ENCODE measurements around the gene ZNF527.

The ZNF527 gene

GRCh38 chr19:37370880-37371661, at the start of gene ZNF527:
Gene ZNF527 (plus strand): TSS chr19:37371099. CDS start chr19:37374199, 3,100 bp downstream.
- Histone ChIP-seq H3K4me3 (ENCODE audit: low read depth in 1 of 2, low read length in 2 of 2) (peak within 1 kb of the TSS; percentile 68 to 84), H3K27me3 (ENCODE audit: low read depth, low read length) (no peaks in the 10 kb centered on the region), H3K27ac (ENCODE audit: low read length) (peak within 1 kb of the TSS; percentile 79), H3K9me3 (ENCODE audit: control insufficient read depth in 1 of 2, low read length in 2 of 2) (peaks cover under 1 to 12% of the 10 kb centered on the region in 2 donors), H3K4me1 (ENCODE audit: control insufficient read depth in 1 of 2, insufficient read depth in 2 of 2, low read length in 2 of 2) (peaks cover 0 to 3% of the 10 kb centered on the region in 2 donors), H3K36me3 (ENCODE audit: control insufficient read depth in 1 of 2, insufficient read depth in 2 of 2, low read length in 2 of 2) (peaks cover 13 to 26% of the 10 kb centered on the region in 2 donors)

- H3K9me3 ChIP-seq (ENCODE audit: control insufficient read depth in 1 of 2, low read length in 2 of 2): no peaks in the 10 kb centered on the region
- no peak overlapping the region for H3K4me3 ChIP-seq (ENCODE audit: low read depth in 1 of 2, low read length in 2 of 2)
- peaks cover 11 to 36% of the 10 kb centered on the region in 2 donors for H3K36me3 ChIP-seq (ENCODE audit: control insufficient read depth in 1 of 2, insufficient read depth in 2 of 2, low read length in 2 of 2)
- no peaks in the 10 kb centered on the region for H3K27me3 ChIP-seq (ENCODE audit: low read depth, low read length)
- no peak overlapping the region for H3K27ac ChIP-seq (ENCODE audit: low read length)
- H3K4me1 ChIP-seq (ENCODE audit: control insufficient read depth in 1 of 2, insufficient read depth in 2 of 2, low read length in 2 of 2): peaks cover 0 to 5% of the 10 kb centered on the region in 2 donors
Measured at GRCh38 chr19:37329686-37330085, 41.2 kb upstream of the ZNF527 start.

- Histone ChIP-seq H3K4me3 (ENCODE audit: low read depth in 1 of 2, low read length in 2 of 2) (no peak overlapping the region), H3K27me3 (ENCODE audit: low read depth, low read length) (no peaks in the 10 kb centered on the region), H3K9me3 (ENCODE audit: control insufficient read depth in 1 of 2, low read length in 2 of 2) (no peaks in the 10 kb centered on the region), H3K36me3 (ENCODE audit: control insufficient read depth in 1 of 2, insufficient read depth in 2 of 2, low read length in 2 of 2) (peaks cover 11 to 21% of the 10 kb centered on the region in 2 donors), H3K4me1 (ENCODE audit: control insufficient read depth in 1 of 2, insufficient read depth in 2 of 2, low read length in 2 of 2) (peaks cover 9 to 19% of the 10 kb centered on the region in 2 donors), H3K27ac (ENCODE audit: low read length) (no peak overlapping the region)
Measured at GRCh38 chr19:37332839-37333238, 38.1 kb upstream of the ZNF527 start.

- Histone ChIP-seq H3K4me1 (ENCODE audit: control insufficient read depth in 1 of 2, insufficient read depth in 2 of 2, low read length in 2 of 2) (peaks cover 9 to 19% of the 10 kb centered on the region in 2 donors), H3K9me3 (ENCODE audit: control insufficient read depth in 1 of 2, low read length in 2 of 2) (no peaks in the 10 kb centered on the region), H3K36me3 (ENCODE audit: control insufficient read depth in 1 of 2, insufficient read depth in 2 of 2, low read length in 2 of 2) (peaks cover 10 to 16% of the 10 kb centered on the region in 2 donors), H3K27me3 (ENCODE audit: low read depth, low read length) (no peaks in the 10 kb centered on the region), H3K27ac (ENCODE audit: low read length) (no peak overlapping the region), H3K4me3 (ENCODE audit: low read depth in 1 of 2, low read length in 2 of 2) (peak overlapping the region in 1 of 2 donors; percentile 92)
Measured at GRCh38 chr19:37333457-37333856, 37.4 kb upstream of the ZNF527 start.

GRCh38 chr19:37334179-37335071, 36.5 kb upstream of the ZNF527 start:
- peak overlapping the region; percentile 92 to 95 for H3K4me3 ChIP-seq (ENCODE audit: low read depth in 1 of 2, low read length in 2 of 2)
- peaks cover under 1 to 7% of the 10 kb centered on the region in 2 donors for H3K36me3 ChIP-seq (ENCODE audit: control insufficient read depth in 1 of 2, insufficient read depth in 2 of 2, low read length in 2 of 2)
- H3K9me3 ChIP-seq (ENCODE audit: control insufficient read depth in 1 of 2, low read length in 2 of 2): no peaks in the 10 kb centered on the region
- peak overlapping the region; percentile 89 for H3K27ac ChIP-seq (ENCODE audit: low read length)
- no peaks in the 10 kb centered on the region for H3K27me3 ChIP-seq (ENCODE audit: low read depth, low read length)
- peaks cover 9 to 19% of the 10 kb centered on the region in 2 donors for H3K4me1 ChIP-seq (ENCODE audit: control insufficient read depth in 1 of 2, insufficient read depth in 2 of 2, low read length in 2 of 2)

- Histone ChIP-seq H3K36me3 (ENCODE audit: control insufficient read depth in 1 of 2, insufficient read depth in 2 of 2, low read length in 2 of 2) (peaks cover 25 to 44% of the 10 kb centered on the region in 2 donors), H3K9me3 (ENCODE audit: control insufficient read depth in 1 of 2, low read length in 2 of 2) (no peaks in the 10 kb centered on the region), H3K27me3 (ENCODE audit: low read depth, low read length) (no peaks in the 10 kb centered on the region), H3K4me1 (ENCODE audit: control insufficient read depth in 1 of 2, insufficient read depth in 2 of 2, low read length in 2 of 2) (no peaks in the 10 kb centered on the region), H3K4me3 (ENCODE audit: low read depth in 1 of 2, low read length in 2 of 2) (no peak overlapping the region), H3K27ac (ENCODE audit: low read length) (no peak overlapping the region)
Measured at GRCh38 chr19:37342753-37343152, 28.1 kb upstream of the ZNF527 start.

GRCh38 chr19:37346091-37346490, 24.8 kb upstream of the ZNF527 start:
- Histone ChIP-seq H3K9me3 (ENCODE audit: control insufficient read depth in 1 of 2, low read length in 2 of 2) (no peaks in the 10 kb centered on the region), H3K36me3 (ENCODE audit: control insufficient read depth in 1 of 2, insufficient read depth in 2 of 2, low read length in 2 of 2) (peaks cover 41 to 70% of the 10 kb centered on the region in 2 donors), H3K4me3 (ENCODE audit: low read depth in 1 of 2, low read length in 2 of 2) (no peak overlapping the region), H3K27ac (ENCODE audit: low read length) (no peak overlapping the region), H3K4me1 (ENCODE audit: control insufficient read depth in 1 of 2, insufficient read depth in 2 of 2, low read length in 2 of 2) (no peaks in the 10 kb centered on the region), H3K27me3 (ENCODE audit: low read depth, low read length) (no peaks in the 10 kb centered on the region)

- no peaks in the 10 kb centered on the region for H3K9me3 ChIP-seq (ENCODE audit: control insufficient read depth in 1 of 2, low read length in 2 of 2)
- no peak overlapping the region for H3K4me3 ChIP-seq (ENCODE audit: low read depth in 1 of 2, low read length in 2 of 2)
- H3K27ac ChIP-seq (ENCODE audit: low read length): no peak overlapping the region
- H3K4me1 ChIP-seq (ENCODE audit: control insufficient read depth in 1 of 2, insufficient read depth in 2 of 2, low read length in 2 of 2): no peaks in the 10 kb centered on the region
- peaks cover 40 to 79% of the 10 kb centered on the region in 2 donors for H3K36me3 ChIP-seq (ENCODE audit: control insufficient read depth in 1 of 2, insufficient read depth in 2 of 2, low read length in 2 of 2)
- no peaks in the 10 kb centered on the region for H3K27me3 ChIP-seq (ENCODE audit: low read depth, low read length)
Measured at GRCh38 chr19:37348060-37348459, 22.8 kb upstream of the ZNF527 start.

GRCh38 chr19:37353968-37354367, 16.9 kb upstream of the ZNF527 start:
- H3K36me3 ChIP-seq (ENCODE audit: control insufficient read depth in 1 of 2, insufficient read depth in 2 of 2, low read length in 2 of 2): peaks cover 14 to 68% of the 10 kb centered on the region in 2 donors
- no peaks in the 10 kb centered on the region for H3K4me1 ChIP-seq (ENCODE audit: control insufficient read depth in 1 of 2, insufficient read depth in 2 of 2, low read length in 2 of 2)
- no peaks in the 10 kb centered on the region for H3K27me3 ChIP-seq (ENCODE audit: low read depth, low read length)
- H3K4me3 ChIP-seq (ENCODE audit: low read depth in 1 of 2, low read length in 2 of 2): no peak overlapping the region
- peaks cover 4 to 7% of the 10 kb centered on the region in 2 donors for H3K9me3 ChIP-seq (ENCODE audit: control insufficient read depth in 1 of 2, low read length in 2 of 2)
- H3K27ac ChIP-seq (ENCODE audit: low read length): no peak overlapping the region

GRCh38 chr19:37355901-37356300, 15.0 kb upstream of the ZNF527 start:
- Histone ChIP-seq H3K4me1 (ENCODE audit: control insufficient read depth in 1 of 2, insufficient read depth in 2 of 2, low read length in 2 of 2) (no peaks in the 10 kb centered on the region), H3K4me3 (ENCODE audit: low read depth in 1 of 2, low read length in 2 of 2) (no peak overlapping the region), H3K27ac (ENCODE audit: low read length) (no peak overlapping the region), H3K9me3 (ENCODE audit: control insufficient read depth in 1 of 2, low read length in 2 of 2) (peaks cover 4 to 7% of the 10 kb centered on the region in 2 donors), H3K36me3 (ENCODE audit: control insufficient read depth in 1 of 2, insufficient read depth in 2 of 2, low read length in 2 of 2) (peaks cover 22 to 68% of the 10 kb centered on the region in 2 donors), H3K27me3 (ENCODE audit: low read depth, low read length) (no peaks in the 10 kb centered on the region)

GRCh38 chr19:37361994-37362393, 8.9 kb upstream of the ZNF527 start:
- no peaks in the 10 kb centered on the region for H3K27me3 ChIP-seq (ENCODE audit: low read depth, low read length)
- H3K36me3 ChIP-seq (ENCODE audit: control insufficient read depth in 1 of 2, insufficient read depth in 2 of 2, low read length in 2 of 2): peaks cover 34 to 69% of the 10 kb centered on the region in 2 donors
- H3K9me3 ChIP-seq (ENCODE audit: control insufficient read depth in 1 of 2, low read length in 2 of 2): peaks cover 13 to 17% of the 10 kb centered on the region in 2 donors
- no peak overlapping the region for H3K27ac ChIP-seq (ENCODE audit: low read length)
- H3K4me1 ChIP-seq (ENCODE audit: control insufficient read depth in 1 of 2, insufficient read depth in 2 of 2, low read length in 2 of 2): no peaks in the 10 kb centered on the region
- peak overlapping the region in 1 of 2 donors; percentile 12 for H3K4me3 ChIP-seq (ENCODE audit: low read depth in 1 of 2, low read length in 2 of 2)
